GOT3 (cell line): Measurements from ENCODE around the gene THAP9.
"Not testable (repeated sequence)": the region's sequence is repeated elsewhere in the genome, so short reads cannot be mapped to it uniquely, and the experiment has no call there.

Source experiments
- DNase-seq: peaks from one replicate; lab custom pipeline; 2025; ENCODE audit warnings: mixed read lengths; lab: John Stamatoyannopoulos, UW

THAP9 gene, protein sequence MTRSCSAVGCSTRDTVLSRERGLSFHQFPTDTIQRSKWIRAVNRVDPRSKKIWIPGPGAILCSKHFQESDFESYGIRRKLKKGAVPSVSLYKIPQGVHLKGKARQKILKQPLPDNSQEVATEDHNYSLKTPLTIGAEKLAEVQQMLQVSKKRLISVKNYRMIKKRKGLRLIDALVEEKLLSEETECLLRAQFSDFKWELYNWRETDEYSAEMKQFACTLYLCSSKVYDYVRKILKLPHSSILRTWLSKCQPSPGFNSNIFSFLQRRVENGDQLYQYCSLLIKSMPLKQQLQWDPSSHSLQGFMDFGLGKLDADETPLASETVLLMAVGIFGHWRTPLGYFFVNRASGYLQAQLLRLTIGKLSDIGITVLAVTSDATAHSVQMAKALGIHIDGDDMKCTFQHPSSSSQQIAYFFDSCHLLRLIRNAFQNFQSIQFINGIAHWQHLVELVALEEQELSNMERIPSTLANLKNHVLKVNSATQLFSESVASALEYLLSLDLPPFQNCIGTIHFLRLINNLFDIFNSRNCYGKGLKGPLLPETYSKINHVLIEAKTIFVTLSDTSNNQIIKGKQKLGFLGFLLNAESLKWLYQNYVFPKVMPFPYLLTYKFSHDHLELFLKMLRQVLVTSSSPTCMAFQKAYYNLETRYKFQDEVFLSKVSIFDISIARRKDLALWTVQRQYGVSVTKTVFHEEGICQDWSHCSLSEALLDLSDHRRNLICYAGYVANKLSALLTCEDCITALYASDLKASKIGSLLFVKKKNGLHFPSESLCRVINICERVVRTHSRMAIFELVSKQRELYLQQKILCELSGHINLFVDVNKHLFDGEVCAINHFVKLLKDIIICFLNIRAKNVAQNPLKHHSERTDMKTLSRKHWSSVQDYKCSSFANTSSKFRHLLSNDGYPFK

GRCh38 chr4:82900411-82901182, at the start of gene THAP9:
THAP9 (plus strand) TSS chr4:82900735; CDS start chr4:82900803, 68 bp downstream.
- peak; percentile 98 for DNase-seq

GRCh38 chr4:82851318-82851717, 49.2 kb upstream of the THAP9 start:
- no peak for DNase-seq

DNA sequence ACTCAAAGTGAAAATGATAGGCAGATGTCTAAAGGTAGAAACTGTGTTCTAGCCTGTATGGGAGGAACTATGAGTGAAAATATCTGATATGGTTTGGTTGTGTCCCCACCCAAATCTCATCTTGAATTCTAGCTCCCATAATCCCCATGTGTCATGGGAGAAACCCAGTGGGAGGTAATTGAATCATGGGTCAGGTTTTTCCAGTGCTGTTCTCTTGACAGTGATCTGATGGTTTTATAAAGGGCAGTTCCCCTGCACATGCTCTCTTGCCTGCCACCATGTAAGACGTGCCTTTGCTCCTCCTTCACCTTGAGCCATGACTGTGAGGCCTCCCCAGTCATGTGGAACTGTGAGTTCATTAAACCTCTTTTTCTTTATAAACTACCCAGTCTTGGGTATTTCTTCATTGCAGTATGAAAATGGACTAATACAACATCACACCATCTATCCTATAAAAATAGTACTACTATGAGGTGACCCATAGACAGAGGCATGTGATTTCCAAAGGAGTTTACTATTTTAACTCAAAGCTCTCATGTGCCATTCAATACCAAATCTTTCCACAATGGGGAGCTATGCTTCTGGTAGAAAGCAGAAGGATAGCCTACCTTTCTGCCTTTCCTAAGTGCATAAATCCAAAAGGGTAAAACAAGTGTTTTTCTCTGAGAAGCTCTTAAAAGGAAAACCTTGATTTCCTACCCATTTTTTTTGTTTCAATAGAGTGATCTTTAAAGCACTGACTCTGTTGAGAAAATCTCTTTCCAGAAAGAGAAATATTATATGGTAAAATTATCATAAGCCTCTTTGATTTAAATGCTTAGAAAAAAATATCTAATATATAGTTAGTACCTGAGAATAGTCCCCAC, 48.4 kb upstream of the THAP9 start:
- DNase-seq = no peak

DNA sequence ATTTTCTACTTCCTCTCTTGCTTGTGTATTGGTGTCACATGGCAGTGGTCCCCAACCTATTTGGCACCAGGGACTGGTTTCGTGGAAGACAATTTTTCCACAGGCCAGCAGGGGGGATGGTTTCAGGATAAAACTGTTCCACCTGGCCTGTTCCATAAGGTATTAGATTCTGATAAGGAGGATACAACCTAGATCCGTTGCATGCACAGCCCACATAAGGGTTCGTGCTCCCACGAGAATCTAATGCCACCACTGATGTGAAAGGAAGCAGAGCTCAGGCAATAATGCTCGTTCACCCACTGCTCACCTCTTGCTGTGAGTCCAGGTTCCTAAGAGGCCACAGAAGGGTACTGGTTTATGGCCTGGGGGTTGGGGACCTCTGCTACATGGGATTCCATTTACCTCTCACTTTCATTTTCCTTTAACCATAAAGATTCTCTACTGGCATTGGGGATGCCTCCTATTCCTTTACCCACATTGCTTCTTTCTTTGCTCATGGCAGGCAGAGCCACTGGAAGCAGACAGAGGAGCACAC, 47.7 kb upstream of the THAP9 start:
- no peak for DNase-seq

DNA sequence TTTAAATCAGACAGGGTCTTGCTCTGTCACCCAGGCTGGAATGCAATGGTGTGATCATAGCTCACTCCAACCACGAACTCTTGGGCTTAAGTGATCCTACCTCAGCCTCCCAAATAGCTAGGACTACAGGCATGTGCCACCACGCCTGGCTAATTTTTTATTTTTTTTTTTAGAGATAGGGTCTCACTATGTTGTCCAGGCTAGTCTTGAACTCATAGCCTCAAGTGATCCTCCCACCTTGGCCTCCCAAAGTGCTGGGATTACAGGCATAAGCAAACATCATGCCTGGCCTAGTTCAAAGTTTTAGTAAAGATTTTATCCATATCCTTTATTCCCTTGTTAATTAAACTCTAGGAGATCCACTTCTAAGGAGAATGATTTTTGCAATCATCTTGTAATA, 40.0 kb upstream of the THAP9 start:
- DNase-seq = not testable (repeated sequence)

DNA sequence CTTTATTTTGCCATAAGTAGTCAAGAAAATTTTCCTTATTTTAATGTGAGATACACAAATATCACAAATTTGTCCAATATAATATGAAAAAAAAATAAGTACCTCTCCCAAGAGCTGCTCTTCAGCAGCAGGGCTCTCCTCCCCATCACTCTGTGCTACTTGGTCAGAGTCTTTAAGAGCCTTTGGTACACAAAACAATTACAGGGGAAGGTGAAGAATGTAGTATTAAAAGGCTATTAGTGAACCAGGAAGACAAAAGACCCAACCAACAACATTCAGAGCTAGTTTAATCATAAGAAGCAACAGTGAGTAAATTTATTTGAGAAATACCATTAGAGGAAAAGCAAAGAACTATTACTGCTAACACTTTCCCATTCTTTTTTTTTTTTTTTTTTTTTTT, 39.0 kb upstream of the THAP9 start:
- DNase-seq = no peak

DNA sequence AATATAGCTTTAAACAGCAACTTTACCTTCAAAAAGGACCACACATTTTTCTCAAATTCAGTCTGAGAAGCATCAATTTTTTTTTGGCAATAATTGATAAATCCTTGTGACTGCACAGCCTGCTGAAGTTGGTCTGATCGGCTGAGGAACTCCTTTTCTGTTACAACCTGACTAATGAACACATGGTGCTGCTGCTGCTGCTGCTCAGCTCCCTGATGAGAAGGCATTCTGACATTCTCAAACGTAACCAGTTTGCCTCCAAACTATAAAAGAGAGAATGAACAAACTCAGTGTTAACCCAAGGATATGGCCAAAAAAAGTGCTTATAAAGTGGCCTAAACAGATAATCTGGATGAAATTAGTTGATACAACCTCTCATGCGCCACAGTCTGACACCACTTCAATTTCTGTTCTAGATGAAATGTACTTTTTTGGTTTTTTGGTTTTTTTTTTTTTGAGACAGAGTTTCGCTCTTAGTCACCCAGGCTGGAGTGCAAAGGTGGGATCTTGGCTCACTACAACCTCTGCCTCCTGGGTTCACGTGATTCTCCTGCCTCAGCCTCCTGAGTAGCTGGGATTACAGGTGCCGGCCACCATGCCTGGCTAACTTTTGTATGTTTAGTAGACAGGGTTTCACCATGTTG, 36.1 kb upstream of the THAP9 start:
- DNase-seq = no peak

DNA sequence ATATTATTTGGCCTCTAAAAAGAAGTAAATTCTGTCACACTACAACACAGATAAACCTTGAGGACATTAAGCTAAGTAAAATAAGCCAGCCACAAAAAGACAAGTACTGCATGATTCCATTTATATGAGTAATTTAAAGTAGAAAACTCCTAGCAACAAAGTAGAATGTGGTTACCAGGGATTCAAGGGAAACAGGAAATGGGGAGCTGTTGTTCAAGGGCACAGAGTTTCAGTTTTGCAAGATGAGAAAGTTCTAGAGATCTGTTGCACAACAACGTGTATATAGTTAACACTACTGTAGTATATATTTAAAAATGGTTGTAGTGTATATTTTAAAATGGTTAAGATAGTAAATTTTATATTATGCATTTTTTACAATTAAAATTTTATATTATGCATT, 34.9 kb upstream of the THAP9 start:
- DNase-seq = no peak

DNA sequence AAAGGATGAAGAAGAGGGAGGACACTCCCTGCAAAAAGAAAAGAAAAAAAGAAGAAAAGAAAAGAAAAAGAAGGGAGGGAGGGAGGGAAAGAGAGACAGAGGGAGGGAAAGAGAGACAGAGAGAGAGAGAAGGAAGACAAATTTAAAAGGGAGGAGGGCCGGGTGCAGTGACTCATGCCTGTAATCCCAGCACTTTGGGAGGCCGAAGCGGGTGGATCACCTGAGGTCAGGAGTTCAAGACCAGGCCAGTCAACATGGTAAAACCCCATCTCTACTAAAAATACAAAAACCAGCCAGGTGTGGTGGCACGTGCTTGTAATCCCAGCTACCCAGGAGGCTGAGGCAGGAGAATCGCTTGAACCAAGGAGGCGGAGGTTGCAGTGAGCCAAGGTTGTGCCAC, 34.5 kb upstream of the THAP9 start:
- DNase-seq = not testable (repeated sequence)

DNA sequence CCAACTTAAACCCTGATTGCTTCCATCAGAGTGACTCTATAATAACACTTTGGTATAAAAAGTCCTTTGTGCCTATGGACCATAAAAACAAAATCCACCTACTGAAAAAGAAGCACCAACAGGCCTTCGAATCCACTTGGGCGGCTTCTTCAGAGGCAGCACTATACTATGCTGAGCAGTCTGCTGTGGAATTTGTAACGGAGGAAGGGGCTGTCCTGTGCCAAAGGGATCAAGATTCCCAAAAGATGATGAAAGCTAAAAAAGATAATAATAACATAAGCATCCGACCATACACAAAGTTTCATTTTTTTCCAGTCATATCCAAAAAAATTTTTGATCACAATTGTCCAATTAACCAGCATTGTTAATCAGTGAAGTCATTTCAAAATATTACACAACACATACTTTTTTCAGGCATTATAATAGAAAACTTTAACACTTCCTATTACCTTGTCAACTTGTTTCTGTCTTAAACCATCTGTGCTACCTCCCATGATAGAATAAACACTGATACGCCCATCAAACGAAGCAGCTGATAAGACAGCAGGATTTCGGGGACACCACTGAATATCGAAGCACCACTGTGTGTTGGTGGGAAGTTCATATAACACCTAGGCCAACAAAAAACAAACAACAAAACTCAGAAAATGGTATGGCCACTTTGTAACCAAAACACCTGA, 33.7 kb upstream of the THAP9 start:
- DNase-seq = no peak

GRCh38 chr4:82868572-82868971, 32.0 kb upstream of the THAP9 start:
- no peak for DNase-seq

- DNase-seq = no peak
Measured at GRCh38 chr4:82885410-82885809, 15.1 kb upstream of the THAP9 start.

DNA sequence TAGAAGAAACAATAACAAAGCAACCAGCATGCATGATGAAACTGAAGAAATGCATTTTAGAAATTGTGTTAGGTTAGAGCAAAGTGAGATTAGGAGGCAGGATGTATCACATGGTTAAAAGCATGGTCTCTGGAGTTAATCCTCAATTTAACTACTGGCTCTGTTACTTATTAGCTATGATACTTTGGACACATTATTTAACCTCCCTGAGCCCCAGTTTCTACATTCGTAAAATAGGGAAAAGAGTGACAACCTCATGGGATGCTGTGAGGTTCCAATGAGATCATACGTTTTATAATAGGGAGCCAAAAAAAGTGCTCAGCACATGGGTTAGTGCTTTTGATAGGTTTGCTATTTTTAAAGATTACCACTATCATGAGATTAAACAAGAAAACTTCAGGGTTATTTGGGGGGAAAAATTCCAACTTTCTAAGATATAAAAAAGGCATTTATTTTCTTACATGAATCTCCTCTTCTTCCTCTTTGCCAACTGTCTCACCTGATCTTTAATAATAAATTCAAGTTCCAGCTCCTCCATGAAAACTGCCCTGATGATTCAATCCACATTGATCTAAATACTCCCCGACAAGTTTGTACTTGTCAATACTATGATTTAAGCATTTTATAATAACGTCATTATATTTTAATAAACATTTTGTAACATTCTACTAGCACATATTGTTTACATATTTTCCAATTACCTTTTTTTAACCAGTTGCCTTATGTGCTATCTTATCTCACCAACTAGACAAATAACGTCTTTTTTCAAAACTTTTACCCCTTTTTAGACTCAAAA, 14.2 kb upstream of the THAP9 start:
- DNase-seq = no peak

DNA sequence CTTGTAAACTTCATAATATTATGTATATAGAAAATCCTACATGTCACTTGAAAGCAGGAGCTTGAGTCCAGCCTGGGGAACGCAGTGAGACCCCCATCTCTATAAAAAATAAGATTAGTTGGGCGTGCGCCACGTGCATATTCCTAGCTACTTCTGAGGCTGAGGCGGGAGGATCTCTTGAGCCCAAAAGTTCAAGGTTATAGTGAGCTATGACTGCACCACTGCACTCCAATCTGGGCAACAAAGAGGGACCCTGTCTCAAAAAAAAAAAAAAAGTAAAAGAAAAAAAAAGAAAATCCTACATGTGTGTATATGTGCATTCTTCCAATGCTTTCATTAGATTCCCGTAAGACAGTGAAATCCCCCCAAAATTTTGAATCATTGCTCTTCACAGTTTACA, 11.2 kb upstream of the THAP9 start:
- DNase-seq = no peak

DNA sequence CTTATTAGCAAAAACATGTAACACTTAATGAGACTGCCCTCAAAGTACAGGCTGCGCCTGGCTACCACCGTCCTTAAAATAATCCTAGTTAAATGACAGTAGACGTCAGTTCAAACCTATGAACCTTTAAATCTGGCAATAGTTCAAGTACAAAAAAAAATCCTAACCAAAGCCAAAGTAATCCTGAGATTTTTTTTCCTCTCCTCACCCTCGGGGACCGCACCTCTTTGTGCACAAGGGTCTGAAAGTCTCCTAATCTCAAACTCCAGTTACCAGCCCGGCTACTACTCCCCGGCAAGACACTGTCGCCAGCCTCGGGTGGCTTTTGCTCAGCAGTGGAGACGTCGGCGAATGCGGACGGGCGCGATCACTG, 10.0 kb upstream of the THAP9 start:
- DNase-seq = no peak

GRCh38 chr4:82890901-82891706, 9.4 kb upstream of the THAP9 start, which contains the start of gene SEC31A:
SEC31A (minus strand) TSS chr4:82891153; CDS start chr4:82881936, 9,217 bp downstream.
- DNase-seq = peak; percentile 82

- no peak for DNase-seq
Measured at GRCh38 chr4:82891707-82892466, 8.6 kb upstream of the THAP9 start.

GRCh38 chr4:82892467-82892802, 8.1 kb upstream of the THAP9 start:
- no peak for DNase-seq
